ENCODE data around the gene CEL. TPM values are rescaled to one million over a fixed set of nuclear protein-coding genes. Genes with fewer than 3 reads are reported as not detected.
"Not testable (repeated sequence)": the region's sequence is repeated elsewhere in the genome, so short reads cannot be mapped to it uniquely, and the experiment has no call there.

CEL gene
- total RNA-seq, 2 donors from 2014 or later: 0.94 to 1.9 TPM

DNA sequence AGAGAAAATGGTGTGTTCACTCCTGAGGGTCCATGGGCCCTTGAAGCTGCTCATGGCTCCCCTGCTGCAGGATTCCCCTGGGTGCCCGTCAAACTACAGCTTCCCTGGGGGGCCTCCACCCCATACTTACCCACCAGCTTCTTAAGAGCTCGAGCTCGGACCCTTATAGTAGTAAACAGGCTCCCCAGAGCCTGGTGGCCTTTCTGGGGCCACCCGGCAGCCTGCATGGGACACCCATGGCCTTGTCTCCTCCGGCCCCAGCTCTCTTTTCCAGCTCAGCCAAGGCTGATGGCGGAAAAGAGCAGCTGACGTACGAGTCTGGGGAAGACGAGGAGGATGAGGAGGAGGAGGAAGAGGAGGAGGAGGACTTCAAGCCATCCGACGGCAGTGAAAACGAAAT lies 4.2 kb upstream of the CEL start:
- H3K36me3 ChIP-seq: peaks cover 44% of the 10 kb centered on the region

DNA sequence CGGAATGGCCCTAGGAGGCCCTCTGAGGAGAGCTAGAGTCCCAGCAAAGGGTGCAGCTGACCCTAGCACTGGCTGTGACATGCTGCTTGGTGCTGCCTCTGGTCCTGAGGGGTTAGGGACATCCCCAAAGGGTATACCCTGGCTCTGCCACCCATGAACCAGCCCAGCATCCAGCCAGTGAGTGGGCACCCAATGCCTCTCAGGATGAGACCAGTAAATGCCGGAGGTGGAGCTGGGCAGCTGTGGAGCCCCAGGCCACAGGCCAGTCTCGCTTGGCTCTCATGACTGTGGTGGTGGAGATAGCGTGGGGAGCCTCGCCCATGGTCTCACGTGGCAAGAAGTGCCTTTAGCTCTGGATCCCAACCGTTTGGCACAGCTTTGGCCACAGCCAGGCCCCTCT lies 3.7 kb upstream of the CEL start:
- DNase-seq (ENCODE audit: low spot score): no peak
- no peak for TF ChIP-seq CTCF (IDR thresholded peaks at IDR 0.05)
- Histone ChIP-seq H3K27me3 (no peaks in the 10 kb centered on the region), H3K4me1 (peaks cover 0 to 42% of the 10 kb centered on the region in 2 donors), H3K9me3 (no peaks in the 10 kb centered on the region), H3K36me3 (peaks cover 43% of the 10 kb centered on the region), H3K4me3 (no peak overlapping the region), H3K27ac (peak overlapping the region in 1 of 2 donors; percentile 46)

More for the DNA sequence above, 4.2 kb upstream of the CEL start:
- Histone ChIP-seq H3K4me1 (peaks cover 0 to 42% of the 10 kb centered on the region in 2 donors), H3K9me3 (no peaks in the 10 kb centered on the region), H3K27me3 (no peaks in the 10 kb centered on the region), H3K27ac (peak overlapping the region in 1 of 2 donors; percentile 46), H3K4me3 (no peak overlapping the region)
- DNase-seq (ENCODE audit: low spot score): no peak
- no peak for TF ChIP-seq CTCF (IDR thresholded peaks at IDR 0.05)

- no peak for DNase-seq (ENCODE audit: low spot score)
- Histone ChIP-seq H3K27me3 (no peaks in the 10 kb centered on the region), H3K4me1 (peaks cover 0 to 39% of the 10 kb centered on the region in 2 donors), H3K36me3 (peaks cover 42% of the 10 kb centered on the region), H3K4me3 (no peak overlapping the region), H3K9me3 (no peaks in the 10 kb centered on the region), H3K27ac (peak overlapping the region in 1 of 2 donors; percentile 57)
- TF ChIP-seq CTCF (IDR thresholded peaks at IDR 0.05): no peak
Observed at GRCh38 chr9:133058550-133059320, 3.0 kb upstream of the CEL start.

DNA sequence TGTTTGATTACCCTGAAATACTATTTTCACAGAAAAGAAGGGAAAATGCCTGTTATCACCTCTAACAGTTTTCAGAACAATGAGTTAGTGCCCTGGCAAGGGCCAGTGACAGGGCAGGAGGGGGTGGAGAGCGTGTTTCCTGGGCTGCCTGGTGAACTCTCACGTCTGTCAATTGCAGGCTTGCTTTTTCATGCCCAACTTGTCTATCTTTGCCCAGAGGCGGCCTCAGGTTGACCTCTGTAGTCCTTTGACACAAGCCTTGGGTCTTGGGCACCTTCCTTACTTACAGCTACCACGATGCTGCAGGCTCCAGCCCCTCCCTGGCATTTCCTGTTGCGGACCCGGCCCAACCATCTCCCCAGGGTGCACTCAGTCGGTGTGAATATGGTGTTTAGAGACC lies 2.2 kb upstream of the CEL start:
- Histone ChIP-seq H3K9me3 (no peaks in the 10 kb centered on the region), H3K27ac (peak overlapping the region; percentile 57 to 77), H3K27me3 (no peaks in the 10 kb centered on the region), H3K4me3 (no peak overlapping the region), H3K4me1 (peaks cover 0 to 30% of the 10 kb centered on the region in 2 donors), H3K36me3 (peaks cover 33% of the 10 kb centered on the region)
- DNase-seq (ENCODE audit: low spot score): no peak
- no peak for TF ChIP-seq CTCF (IDR thresholded peaks at IDR 0.05)

DNA sequence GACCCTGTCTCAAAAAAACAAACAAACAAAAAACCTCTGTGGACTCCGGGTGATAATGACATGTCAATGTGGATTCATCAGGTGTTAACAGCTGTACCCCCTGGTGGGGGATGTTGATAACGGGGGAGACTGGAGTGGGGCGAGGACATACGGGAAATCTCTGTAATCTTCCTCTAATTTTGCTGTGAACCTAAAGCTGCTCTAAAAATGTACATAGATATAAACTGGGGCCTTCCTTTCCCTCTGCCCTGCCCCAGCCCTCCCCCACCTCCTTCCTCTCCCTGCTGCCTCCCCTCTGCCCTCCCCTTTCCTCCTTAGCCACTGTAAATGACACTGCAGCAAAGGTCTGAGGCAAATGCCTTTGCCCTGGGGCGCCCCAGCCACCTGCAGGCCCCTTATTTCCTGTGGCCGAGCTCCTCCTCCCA lies 1.4 kb upstream of the CEL start:
- Histone ChIP-seq H3K4me1 (peaks cover 0 to 25% of the 10 kb centered on the region in 2 donors), H3K27me3 (no peaks in the 10 kb centered on the region), H3K27ac (peak overlapping the region; percentile 57 to 77), H3K9me3 (no peaks in the 10 kb centered on the region), H3K4me3 (no peak overlapping the region), H3K36me3 (peaks cover 29% of the 10 kb centered on the region)
- no peak for TF ChIP-seq CTCF (IDR thresholded peaks at IDR 0.05)
- DNase-seq (ENCODE audit: low spot score): no peak

GRCh38 chr9:133061019-133061763 lies 590 bp upstream of the CEL start:
- Histone ChIP-seq H3K36me3 (peaks cover 22% of the 10 kb centered on the region), H3K27ac (peak overlapping the region; percentile 76 to 77), H3K4me1 (peaks cover 0 to 21% of the 10 kb centered on the region in 2 donors)
- DNase-seq (ENCODE audit: low spot score); H3K4me3 ChIP-seq; H3K9me3 ChIP-seq; H3K27me3 ChIP-seq: not testable (repeated sequence)

GRCh38 chr9:133062569-133062968 lies 788 bp downstream of the CEL start:
- H3K4me1 ChIP-seq: peaks cover 0 to 21% of the 10 kb centered on the region in 2 donors
- H3K27me3 ChIP-seq; H3K27ac ChIP-seq; H3K9me3 ChIP-seq; H3K36me3 ChIP-seq; H3K4me3 ChIP-seq; DNase-seq (ENCODE audit: low spot score): not testable (repeated sequence)
